Activated T-cell treated with anti-CD3 and anti-CD28 coated beads for 48 hours (primary cell): Measurements from ENCODE around the gene PCDH17.

ENCODE experiments used
- DNase-seq: peaks from one replicate; pipeline ENCODE4 v3.0.0-alpha.2; 2020; ENCODE audit warnings: low read depth

PCDH17 gene

GRCh38 chr13:57631596-57632275 lies at the start of gene PCDH17:
Gene PCDH17 (plus strand): TSS chr13:57631744. CDS start chr13:57632547, 803 bp downstream.
- no peak for DNase-seq

GRCh38 chr13:57582032-57582431 lies 49.5 kb upstream of the PCDH17 start:
- no peak for DNase-seq

GRCh38 chr13:57583529-57583928 lies 48.0 kb upstream of the PCDH17 start:
- no peak for DNase-seq

- no peak for DNase-seq
Measured at GRCh38 chr13:57588639-57589038, 42.9 kb upstream of the PCDH17 start.

- DNase-seq = no peak
Measured at GRCh38 chr13:57595775-57596174, 35.8 kb upstream of the PCDH17 start.

GRCh38 chr13:57601536-57601935 lies 30.0 kb upstream of the PCDH17 start:
- no peak for DNase-seq

GRCh38 chr13:57604442-57604841 lies 27.1 kb upstream of the PCDH17 start:
- DNase-seq = no peak

- no peak for DNase-seq
Measured at GRCh38 chr13:57611969-57612368, 19.6 kb upstream of the PCDH17 start.

- DNase-seq = no peak
Measured at GRCh38 chr13:57612568-57612967, 19.0 kb upstream of the PCDH17 start.

GRCh38 chr13:57624565-57625435 lies 6.7 kb upstream of the PCDH17 start:
- DNase-seq = no peak

- DNase-seq = no peak
Measured at GRCh38 chr13:57627663-57628062, 3.9 kb upstream of the PCDH17 start.

GRCh38 chr13:57629391-57629804 lies 2.1 kb upstream of the PCDH17 start:
- no peak for DNase-seq

GRCh38 chr13:57629821-57630235 lies 1.7 kb upstream of the PCDH17 start:
- DNase-seq = peak; percentile 33

- no peak for DNase-seq
Measured at GRCh38 chr13:57630661-57631595, 616 bp upstream of the PCDH17 start.

GRCh38 chr13:57632276-57633140 lies 964 bp downstream of the PCDH17 start:
- DNase-seq = no peak

GRCh38 chr13:57633141-57633949 lies 1.8 kb downstream of the PCDH17 start:
- DNase-seq = no peak

- no peak for DNase-seq
Measured at GRCh38 chr13:57633950-57634838, 2.6 kb downstream of the PCDH17 start.

GRCh38 chr13:57634839-57635165 lies 3.3 kb downstream of the PCDH17 start:
- DNase-seq = no peak

GRCh38 chr13:57635541-57636085 lies 4.1 kb downstream of the PCDH17 start:
- no peak for DNase-seq
